AG04449 (cell line): ENCODE data around the gene APOLD1.
"Not testable (repeated sequence)": the region's sequence is repeated elsewhere in the genome, so short reads cannot be mapped to it uniquely, and the experiment has no call there.

Experiments used
- CTCF ChIA-PET: fragments of 350-600 bp; formaldehyde crosslinking; extraction: SDS; loops from one replicate; lab custom pipeline; 2021; ENCODE audit warnings: antibody characterized with exemption; lab: Yijun Ruan, JAX
- POLR2A ChIA-PET: fragments of 400-600, 350-600 bp; formaldehyde crosslinking; extraction: SDS; loops from one replicate; lab custom pipeline; 2020; ENCODE audit warnings: antibody characterized with exemption, inconsistent platforms; lab: Yijun Ruan, JAX
- DNase-seq: peaks from one replicate; pipeline ENCODE4 v3.0.0-alpha.2; 2010; ENCODE audit warnings: low read depth, low spot score
- H3K4me3 ChIP-seq: 2 replicates; pipeline ENCODE4 v1.5.1; 2011; ENCODE audit warnings: low read depth, mild to moderate bottlenecking, control low read depth, low read length
- TF ChIP-seq, protein P1 (sequence below): IDR thresholded peaks from one replicate; pipeline ENCODE4 v1.5.1; 2011; ENCODE audit warnings: mild to moderate bottlenecking, moderate library complexity, low read length, control low read depth, inconsistent platforms; ENCODE audit not compliant: insufficient read depth; ENCODE audit errors: missing control alignments

Gene APOLD1

GRCh38 chr12:12784911-12785814, at the start of gene APOLD1:
Gene APOLD1, plus strand, starts transcription at chr12:12785659. Its CDS starts 33 bp downstream, at chr12:12785692.
- ChIA-PET CTCF (interaction anchor here (0.7 to 2.0 kb wide), 4 partner anchors 29 to 116 kb away, joined by 3 to 9 read pairs (median 5); partner anchors contain the start of gene DDX47), POLR2A (interaction anchor here (0.6 kb wide), 1 partner anchor 19 kb away, joined by 3 read pairs; no protein-coding TSS in a partner anchor)

DNA sequence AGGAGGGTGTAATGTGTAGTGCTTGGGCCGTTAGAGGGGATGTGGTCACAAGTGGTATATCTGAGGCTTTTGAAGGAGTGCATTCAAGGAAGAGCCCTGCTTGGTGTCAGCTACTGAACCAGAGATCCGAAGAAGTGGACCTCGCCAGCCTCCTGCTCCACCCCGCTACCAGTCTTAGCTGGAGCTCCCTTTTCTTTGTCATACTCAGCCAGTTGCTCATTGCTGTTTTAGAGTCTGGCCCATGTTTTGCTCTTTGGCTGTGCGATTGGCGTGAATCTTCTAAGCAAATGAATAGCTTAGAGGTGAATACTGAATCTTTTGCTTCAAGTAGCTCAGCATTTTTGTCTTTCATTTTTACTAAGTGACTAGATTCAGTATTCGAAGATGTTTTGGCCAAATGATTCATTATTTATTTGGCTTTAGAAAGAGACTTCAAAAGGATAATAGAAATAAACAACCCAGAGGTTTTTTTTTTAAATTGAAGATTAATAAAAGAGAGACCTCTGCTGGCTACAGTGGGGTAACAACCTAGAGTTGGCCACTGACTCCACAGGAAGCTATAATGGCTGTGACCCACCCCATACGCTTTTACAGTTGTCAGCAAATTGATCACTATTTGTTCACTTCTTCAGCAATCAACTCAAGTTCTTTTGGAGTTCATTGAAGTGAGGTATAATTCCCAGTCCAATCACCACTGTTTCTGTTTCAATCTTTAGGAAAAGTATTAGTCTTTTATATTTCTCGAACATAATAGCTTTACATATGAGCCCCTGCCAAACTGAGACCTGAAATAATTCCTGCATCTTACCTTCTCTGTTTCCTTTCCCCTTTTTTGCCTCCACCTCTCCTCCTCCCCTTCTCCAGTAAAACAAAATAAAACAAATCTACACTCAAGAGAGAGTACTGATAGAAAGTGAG, 48.4 kb upstream of the APOLD1 start:
- no peak for DNase-seq
- CTCF ChIA-PET: interaction anchor here (0.6 to 6.1 kb wide), 36 partner anchors 10 to 636 kb away, joined by 3 to 50 read pairs (median 4); partner anchors contain the start of genes APOLD1, CDKN1B and DDX47
- POLR2A ChIA-PET: interaction anchor here (0.6 to 1.3 kb wide), 4 partner anchors 10 to 13 kb away, joined by 3 to 6 read pairs (median 3); no protein-coding TSS in a partner anchor
- TF ChIP-seq, protein P1, sequence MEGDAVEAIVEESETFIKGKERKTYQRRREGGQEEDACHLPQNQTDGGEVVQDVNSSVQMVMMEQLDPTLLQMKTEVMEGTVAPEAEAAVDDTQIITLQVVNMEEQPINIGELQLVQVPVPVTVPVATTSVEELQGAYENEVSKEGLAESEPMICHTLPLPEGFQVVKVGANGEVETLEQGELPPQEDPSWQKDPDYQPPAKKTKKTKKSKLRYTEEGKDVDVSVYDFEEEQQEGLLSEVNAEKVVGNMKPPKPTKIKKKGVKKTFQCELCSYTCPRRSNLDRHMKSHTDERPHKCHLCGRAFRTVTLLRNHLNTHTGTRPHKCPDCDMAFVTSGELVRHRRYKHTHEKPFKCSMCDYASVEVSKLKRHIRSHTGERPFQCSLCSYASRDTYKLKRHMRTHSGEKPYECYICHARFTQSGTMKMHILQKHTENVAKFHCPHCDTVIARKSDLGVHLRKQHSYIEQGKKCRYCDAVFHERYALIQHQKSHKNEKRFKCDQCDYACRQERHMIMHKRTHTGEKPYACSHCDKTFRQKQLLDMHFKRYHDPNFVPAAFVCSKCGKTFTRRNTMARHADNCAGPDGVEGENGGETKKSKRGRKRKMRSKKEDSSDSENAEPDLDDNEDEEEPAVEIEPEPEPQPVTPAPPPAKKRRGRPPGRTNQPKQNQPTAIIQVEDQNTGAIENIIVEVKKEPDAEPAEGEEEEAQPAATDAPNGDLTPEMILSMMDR: peak; percentile 36
- peak overlapping the region; percentile 16; the same call in 1 of the 2 replicates for H3K4me3 ChIP-seq

More at GRCh38 chr12:12784911-12785814, at the start of gene APOLD1:
- no peak for DNase-seq
- TF ChIP-seq, protein P1: no peak
- peak within 1 kb of the TSS; percentile 65 for H3K4me3 ChIP-seq

DNA sequence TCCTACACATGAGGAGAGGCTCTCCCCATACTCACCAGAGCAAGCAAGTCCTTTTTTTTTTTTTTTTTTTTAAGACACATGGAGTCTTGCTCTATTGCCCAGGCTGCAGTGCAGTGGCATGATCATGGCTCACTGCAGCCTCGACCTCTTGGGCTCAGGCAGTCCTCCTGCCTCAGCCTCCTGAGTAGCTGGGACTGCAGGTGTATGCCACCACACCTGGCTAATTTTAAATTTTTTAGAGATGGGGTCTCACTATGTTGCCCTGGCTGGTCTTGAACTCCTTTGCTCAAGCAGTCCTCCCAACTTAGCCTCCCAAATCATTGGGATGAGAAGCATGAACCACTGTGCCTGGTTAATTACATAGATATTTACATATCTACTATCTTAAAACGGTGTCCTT, 47.3 kb upstream of the APOLD1 start:
- CTCF ChIA-PET: interaction anchor here (1.2 to 6.1 kb wide), 12 partner anchors 11 to 380 kb away, joined by 3 to 50 read pairs (median 11); partner anchors contain the start of genes CDKN1B and DDX47
- POLR2A ChIA-PET: interaction anchor here (0.7 kb wide), 1 partner anchor 13 kb away, joined by 3 read pairs; no protein-coding TSS in a partner anchor
- not testable (repeated sequence) for H3K4me3 ChIP-seq, DNase-seq

DNA sequence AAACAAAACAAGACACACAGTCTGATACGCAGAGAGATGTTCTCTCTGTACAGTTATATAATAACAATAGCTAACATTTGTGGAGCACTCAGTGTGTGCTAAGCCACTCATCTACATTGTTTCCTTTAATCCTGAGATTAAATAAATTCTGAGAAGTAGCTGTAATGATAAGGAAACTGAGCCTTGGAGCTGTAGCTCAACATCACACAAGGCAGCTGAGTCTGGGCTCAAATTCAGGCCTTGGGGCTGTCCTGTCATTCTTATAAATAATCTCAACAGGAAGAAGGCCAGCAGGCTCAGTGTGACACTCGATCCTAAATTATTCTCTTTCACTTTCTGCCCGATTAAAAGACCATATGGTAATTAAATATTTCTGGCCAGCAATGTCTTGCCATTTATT, 43.8 kb upstream of the APOLD1 start:
- no peak overlapping the region for H3K4me3 ChIP-seq
- ChIA-PET CTCF (interaction anchor here (0.8 to 1.5 kb wide), 3 partner anchors 9 to 46 kb away, joined by 3 to 4 read pairs (median 3); no protein-coding TSS in a partner anchor), POLR2A (no interaction called here)
- TF ChIP-seq, protein P1: no peak
- DNase-seq: no peak

GRCh38 chr12:12744546-12745305, 40.7 kb upstream of the APOLD1 start:
- H3K4me3 ChIP-seq: no peak overlapping the region
- POLR2A ChIA-PET: no interaction called here
- TF ChIP-seq, protein P1: no peak
- CTCF ChIA-PET: interaction anchor here (0.8 to 5.2 kb wide), 3 partner anchors 9 to 35 kb away, joined by 3 to 45 read pairs (median 3); no protein-coding TSS in a partner anchor
- no peak for DNase-seq
